Activated B cell treated with CpG ODN at 0.5 μM for 24 hours (primary cell): ENCODE measurements around the gene FNTB. TPM values are rescaled to one million over a fixed set of nuclear protein-coding genes. Genes with fewer than 3 reads are reported as not detected.

ENCODE experiments used
- ATAC-seq: fragments of 200-7000 bp; cut with Tn5 transposase; one replicate; pipeline ENCODE4 v1.10.0; 2021; ENCODE audit warnings: low read depth, mild to moderate bottlenecking, moderate library complexity
- CTCF ChIA-PET: fragments of 350-600 bp; sonication (Branson Sonifier 250); formaldehyde crosslinking; loops from one replicate; lab custom pipeline; 2021; ENCODE audit warnings: antibody characterized with exemption; lab: Charles Lee
- POLR2A ChIA-PET: fragments of 350-600 bp; sonication (Branson Sonifier 250); formaldehyde crosslinking; loops from one replicate; lab custom pipeline; 2021; ENCODE audit warnings: antibody characterized with exemption; lab: Charles Lee
- DNase-seq: peaks from one replicate; pipeline ENCODE4 v3.0.0; 2022
- H3K27ac Mint-ChIP-seq: one replicate; pipeline ENCODE4 v1.8.0; 2020; ENCODE audit warnings: mixed read lengths
- H3K27me3 Mint-ChIP-seq: one replicate; pipeline ENCODE4 v1.8.0; 2021; ENCODE audit warnings: mixed read lengths
- H3K36me3 Mint-ChIP-seq: one replicate; pipeline ENCODE4 v1.8.0; 2021; ENCODE audit warnings: low read depth, mixed read lengths
- H3K4me1 Mint-ChIP-seq: one replicate; pipeline ENCODE4 v1.8.0; 2021; ENCODE audit warnings: mixed read lengths
- H3K4me3 Mint-ChIP-seq: one replicate; pipeline ENCODE4 v1.8.0; 2020; ENCODE audit warnings: mild to moderate bottlenecking, mixed read lengths
- H3K9me3 Mint-ChIP-seq: one replicate; pipeline ENCODE4 v1.8.0; 2020; ENCODE audit warnings: mixed read lengths
- intact Hi-C: fragments of 100-400 bp; cut with micrococcal nuclease; formaldehyde crosslinking; loops from one replicate; pipeline ENCODE4 v1.15.1; 2024
- total RNA-seq: library from RNA; stranded (reverse); gene quantifications from 2 replicates; pipeline ENCODE4 v1.2.3, GENCODE V29; 2022
- TF ChIP-seq, protein P1 (sequence below): fragments of 200-600 bp; IDR thresholded peaks from one replicate; pipeline ENCODE4 v1.8.0; 2022; ENCODE audit warnings: antibody characterized with exemption, mild to moderate bottlenecking

The FNTB gene
- total RNA-seq, 1 donor from 2014 or later = 10.5 TPM

GRCh38 chr14:64939817-64940190, 46.9 kb upstream of the FNTB start:
- POLR2A ChIA-PET = interaction anchor here (0.7 kb wide), 1 partner anchor 1002 kb away, joined by 3 read pairs; no protein-coding TSS in a partner anchor
- H3K27ac Mint-ChIP-seq = no peak overlapping the region
- TF ChIP-seq, protein P1, sequence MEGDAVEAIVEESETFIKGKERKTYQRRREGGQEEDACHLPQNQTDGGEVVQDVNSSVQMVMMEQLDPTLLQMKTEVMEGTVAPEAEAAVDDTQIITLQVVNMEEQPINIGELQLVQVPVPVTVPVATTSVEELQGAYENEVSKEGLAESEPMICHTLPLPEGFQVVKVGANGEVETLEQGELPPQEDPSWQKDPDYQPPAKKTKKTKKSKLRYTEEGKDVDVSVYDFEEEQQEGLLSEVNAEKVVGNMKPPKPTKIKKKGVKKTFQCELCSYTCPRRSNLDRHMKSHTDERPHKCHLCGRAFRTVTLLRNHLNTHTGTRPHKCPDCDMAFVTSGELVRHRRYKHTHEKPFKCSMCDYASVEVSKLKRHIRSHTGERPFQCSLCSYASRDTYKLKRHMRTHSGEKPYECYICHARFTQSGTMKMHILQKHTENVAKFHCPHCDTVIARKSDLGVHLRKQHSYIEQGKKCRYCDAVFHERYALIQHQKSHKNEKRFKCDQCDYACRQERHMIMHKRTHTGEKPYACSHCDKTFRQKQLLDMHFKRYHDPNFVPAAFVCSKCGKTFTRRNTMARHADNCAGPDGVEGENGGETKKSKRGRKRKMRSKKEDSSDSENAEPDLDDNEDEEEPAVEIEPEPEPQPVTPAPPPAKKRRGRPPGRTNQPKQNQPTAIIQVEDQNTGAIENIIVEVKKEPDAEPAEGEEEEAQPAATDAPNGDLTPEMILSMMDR = no peak
- ATAC-seq (no peak), DNase-seq (no peak)
- CTCF ChIA-PET = no interaction called here
- no peaks in the 10 kb centered on the region for H3K9me3 Mint-ChIP-seq
- H3K4me1 Mint-ChIP-seq = peaks cover 15% of the 10 kb centered on the region
- H3K36me3 Mint-ChIP-seq = peaks cover 76% of the 10 kb centered on the region
- no peaks in the 10 kb centered on the region for H3K27me3 Mint-ChIP-seq
- intact Hi-C loops = no loop called here
- H3K4me3 Mint-ChIP-seq = no peak overlapping the region

DNA sequence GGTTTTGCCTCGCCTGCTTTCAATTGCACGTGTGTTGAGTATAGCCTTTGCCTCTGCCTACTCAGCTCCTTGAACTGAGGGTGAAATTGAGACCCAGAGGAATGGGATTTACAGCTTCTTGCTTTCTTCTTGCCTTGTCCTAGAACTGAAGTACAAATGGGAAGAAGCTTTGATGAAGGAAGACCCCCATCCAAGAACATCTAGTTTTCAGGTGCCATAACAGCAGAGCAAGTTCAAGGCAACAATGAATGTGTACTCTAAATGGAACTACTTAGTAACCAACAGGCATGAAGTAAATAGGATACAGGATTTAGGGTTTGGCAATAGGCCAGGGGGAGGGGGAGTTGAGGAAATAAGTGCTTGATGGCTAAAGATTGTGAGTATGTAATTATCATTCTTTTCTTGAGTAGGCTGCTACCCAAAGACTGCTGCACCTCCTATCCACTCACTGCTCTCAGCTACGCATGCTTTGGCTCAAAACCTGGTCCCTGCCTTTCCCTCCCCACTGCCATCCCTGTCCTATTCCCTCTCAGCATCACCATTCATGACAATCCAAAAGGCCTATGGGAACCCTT, 46.3 kb upstream of the FNTB start:
- TF ChIP-seq, protein P1 = no peak
- H3K36me3 Mint-ChIP-seq = peaks cover 77% of the 10 kb centered on the region
- CTCF ChIA-PET = no interaction called here

GRCh38 chr14:64942531-64943111, 44.1 kb upstream of the FNTB start, which contains the start of gene GPX2:
TSS of gene GPX2 (minus strand) at chr14:64942745. CDS start at chr14:64942726, 19 bp downstream.
- ATAC-seq = no peak
- DNase-seq = no peak
- Mint-ChIP-seq H3K36me3 (peaks cover 59% of the 10 kb centered on the region), H3K4me3 (no peak within 1 kb of the TSS), H3K27ac (peak within 1 kb of the TSS; percentile 62), H3K4me1 (peaks cover 15% of the 10 kb centered on the region), H3K27me3 (no peaks in the 10 kb centered on the region), H3K9me3 (no peaks in the 10 kb centered on the region)
- POLR2A ChIA-PET = no interaction called here
- CTCF ChIA-PET = no interaction called here
- TF ChIP-seq, protein P1 = no peak
- intact Hi-C loops = no loop called here

More for the DNA sequence above, 46.3 kb upstream of the FNTB start:
- peaks cover 15% of the 10 kb centered on the region for H3K4me1 Mint-ChIP-seq
- intact Hi-C loops = no loop called here
- H3K9me3 Mint-ChIP-seq = no peaks in the 10 kb centered on the region
- ATAC-seq = no peak
- POLR2A ChIA-PET = interaction anchor here (0.7 kb wide), 1 partner anchor 1001 kb away, joined by 3 read pairs; no protein-coding TSS in a partner anchor
- H3K4me3 Mint-ChIP-seq = no peak overlapping the region
- H3K27me3 Mint-ChIP-seq = no peaks in the 10 kb centered on the region
- no peak overlapping the region for H3K27ac Mint-ChIP-seq
- DNase-seq = no peak

DNA sequence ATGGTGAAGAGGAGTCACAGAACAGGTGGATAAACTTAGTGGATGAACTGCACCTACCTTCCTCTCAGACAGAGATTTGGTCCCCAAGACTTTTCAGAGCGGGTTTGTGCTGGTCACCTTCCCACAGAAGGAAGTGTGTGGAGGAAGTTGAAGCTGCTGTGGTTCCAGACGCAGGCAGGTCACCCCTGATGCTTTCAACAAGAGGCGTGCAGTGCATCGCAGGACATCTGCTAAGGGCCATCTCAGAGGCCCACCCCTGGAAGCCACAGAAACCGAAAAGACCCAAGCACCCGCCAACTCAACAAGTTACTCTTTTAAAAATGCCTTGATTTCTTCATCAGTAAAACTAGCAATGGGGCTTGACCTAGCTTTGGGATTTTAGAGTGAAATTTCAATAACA, 43.1 kb upstream of the FNTB start:
- DNase-seq (no peak), ATAC-seq (no peak)
- Mint-ChIP-seq H3K4me3 (no peak overlapping the region), H3K4me1 (peaks cover 15% of the 10 kb centered on the region), H3K27ac (peak overlapping the region; percentile 62), H3K36me3 (peaks cover 50% of the 10 kb centered on the region), H3K9me3 (no peaks in the 10 kb centered on the region), H3K27me3 (no peaks in the 10 kb centered on the region)
- ChIA-PET POLR2A (no interaction called here), CTCF (no interaction called here)
- TF ChIP-seq, protein P1 = no peak
- intact Hi-C loops = no loop called here

DNA sequence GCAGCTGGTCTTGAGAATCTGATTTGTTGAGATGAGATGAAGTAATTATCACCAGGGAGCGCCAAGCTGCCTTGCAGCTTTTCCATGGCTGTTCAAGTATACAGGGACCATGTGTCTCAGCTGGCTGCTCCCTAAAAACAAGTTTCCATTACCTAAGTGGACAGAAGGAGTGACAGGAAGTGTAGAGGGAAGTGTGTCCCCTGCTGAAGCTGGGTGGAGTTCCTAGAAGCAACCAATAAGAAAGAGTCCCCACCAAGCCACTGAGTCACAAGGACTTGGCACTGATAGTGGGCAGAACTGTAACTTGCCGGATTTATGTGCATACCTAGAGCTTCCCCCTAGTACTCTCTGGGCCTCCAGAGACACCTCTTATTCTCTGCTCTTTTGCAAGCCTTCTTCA, 42.7 kb upstream of the FNTB start:
- intact Hi-C loops = no loop called here
- Mint-ChIP-seq H3K36me3 (peaks cover 50% of the 10 kb centered on the region), H3K27ac (no peak overlapping the region), H3K9me3 (no peaks in the 10 kb centered on the region), H3K4me3 (no peak overlapping the region), H3K4me1 (peaks cover 15% of the 10 kb centered on the region), H3K27me3 (no peaks in the 10 kb centered on the region)
- CTCF ChIA-PET = no interaction called here
- POLR2A ChIA-PET = no interaction called here
- no peak for ATAC-seq
- TF ChIP-seq, protein P1 = no peak
- no peak for DNase-seq
